Measurements from ENCODE around the gene TIMM44. TPM values are rescaled to one million over a fixed set of nuclear protein-coding genes. Genes with fewer than 3 reads are reported as not detected.

The TIMM44 gene
- total RNA-seq, 1 donor from 2014 or later: 80.7 TPM

GRCh38 chr19:7982103-7982502 lies 38.6 kb upstream of the TIMM44 start:
- no peak overlapping the region for H3K27ac Mint-ChIP-seq
- peaks cover 31% of the 10 kb centered on the region for H3K36me3 Mint-ChIP-seq
- H3K9me3 Mint-ChIP-seq: no peaks in the 10 kb centered on the region
- H3K27me3 Mint-ChIP-seq (ENCODE audit: low read depth): no peaks in the 10 kb centered on the region
- TF ChIP-seq CTCF (IDR thresholded peaks at IDR 0.05; ENCODE audit: unreplicated experiment): no peak
- no peaks in the 10 kb centered on the region for H3K4me1 Mint-ChIP-seq
- no peak for DNase-seq (ENCODE audit: low spot score in 2 of 2, unreplicated experiment in 2 of 2)
- no peak overlapping the region for H3K4me3 Mint-ChIP-seq

- H3K9me3 Mint-ChIP-seq: no peaks in the 10 kb centered on the region
- no peaks in the 10 kb centered on the region for H3K27me3 Mint-ChIP-seq (ENCODE audit: low read depth)
- no peaks in the 10 kb centered on the region for H3K4me1 Mint-ChIP-seq
- DNase-seq (ENCODE audit: low spot score in 2 of 2, unreplicated experiment in 2 of 2): no peak
- H3K4me3 Mint-ChIP-seq: no peak overlapping the region
- H3K36me3 Mint-ChIP-seq: peaks cover 32% of the 10 kb centered on the region
- TF ChIP-seq CTCF (IDR thresholded peaks at IDR 0.05; ENCODE audit: unreplicated experiment): no peak
- H3K27ac Mint-ChIP-seq: no peak overlapping the region
Measured at GRCh38 chr19:7981661-7982060, 38.2 kb upstream of the TIMM44 start.

- no peak for DNase-seq (ENCODE audit: low spot score in 2 of 2, unreplicated experiment in 2 of 2)
- Mint-ChIP-seq H3K9me3 (no peaks in the 10 kb centered on the region), H3K27me3 (ENCODE audit: low read depth) (no peaks in the 10 kb centered on the region), H3K27ac (no peak overlapping the region), H3K4me3 (no peak overlapping the region), H3K36me3 (peaks cover 27% of the 10 kb centered on the region), H3K4me1 (no peaks in the 10 kb centered on the region)
- TF ChIP-seq CTCF (IDR thresholded peaks at IDR 0.05; ENCODE audit: unreplicated experiment): no peak
Measured at GRCh38 chr19:7981199-7981598, 37.7 kb upstream of the TIMM44 start.

GRCh38 chr19:7980635-7981121 lies 37.2 kb upstream of the TIMM44 start:
- no peak for TF ChIP-seq CTCF (IDR thresholded peaks at IDR 0.05; ENCODE audit: unreplicated experiment)
- no peaks in the 10 kb centered on the region for H3K4me1 Mint-ChIP-seq
- no peak for DNase-seq (ENCODE audit: low spot score in 2 of 2, unreplicated experiment in 2 of 2)
- no peaks in the 10 kb centered on the region for H3K9me3 Mint-ChIP-seq
- peaks cover 24% of the 10 kb centered on the region for H3K36me3 Mint-ChIP-seq
- no peaks in the 10 kb centered on the region for H3K27me3 Mint-ChIP-seq (ENCODE audit: low read depth)
- no peak overlapping the region for H3K27ac Mint-ChIP-seq
- H3K4me3 Mint-ChIP-seq: no peak overlapping the region

GRCh38 chr19:7980168-7980567 lies 36.7 kb upstream of the TIMM44 start:
- Mint-ChIP-seq H3K9me3 (no peaks in the 10 kb centered on the region), H3K27me3 (ENCODE audit: low read depth) (no peaks in the 10 kb centered on the region), H3K36me3 (peaks cover 24% of the 10 kb centered on the region), H3K4me1 (no peaks in the 10 kb centered on the region), H3K4me3 (no peak overlapping the region), H3K27ac (no peak overlapping the region)
- DNase-seq (ENCODE audit: low spot score in 2 of 2, unreplicated experiment in 2 of 2): no peak
- no peak for TF ChIP-seq CTCF (IDR thresholded peaks at IDR 0.05; ENCODE audit: unreplicated experiment)

- H3K4me3 Mint-ChIP-seq: no peak overlapping the region
- no peaks in the 10 kb centered on the region for H3K4me1 Mint-ChIP-seq
- no peaks in the 10 kb centered on the region for H3K9me3 Mint-ChIP-seq
- peaks cover 24% of the 10 kb centered on the region for H3K36me3 Mint-ChIP-seq
- no peak for DNase-seq (ENCODE audit: low spot score in 2 of 2, unreplicated experiment in 2 of 2)
- H3K27ac Mint-ChIP-seq: no peak overlapping the region
- TF ChIP-seq CTCF (IDR thresholded peaks at IDR 0.05; ENCODE audit: unreplicated experiment): no peak
- H3K27me3 Mint-ChIP-seq (ENCODE audit: low read depth): no peaks in the 10 kb centered on the region
Measured at GRCh38 chr19:7979559-7979958, 36.1 kb upstream of the TIMM44 start.

Measured in mesothelial cell of epicardium (in vitro differentiated cells).